ENCODE data around the gene VPS16. TPM values are rescaled to one million over a fixed set of nuclear protein-coding genes. Genes with fewer than 3 reads are reported as not detected.

VPS16 gene
- total RNA-seq, 4 donors from 2014 or later: 29.2 to 42.2 (median 36.7) TPM

DNA sequence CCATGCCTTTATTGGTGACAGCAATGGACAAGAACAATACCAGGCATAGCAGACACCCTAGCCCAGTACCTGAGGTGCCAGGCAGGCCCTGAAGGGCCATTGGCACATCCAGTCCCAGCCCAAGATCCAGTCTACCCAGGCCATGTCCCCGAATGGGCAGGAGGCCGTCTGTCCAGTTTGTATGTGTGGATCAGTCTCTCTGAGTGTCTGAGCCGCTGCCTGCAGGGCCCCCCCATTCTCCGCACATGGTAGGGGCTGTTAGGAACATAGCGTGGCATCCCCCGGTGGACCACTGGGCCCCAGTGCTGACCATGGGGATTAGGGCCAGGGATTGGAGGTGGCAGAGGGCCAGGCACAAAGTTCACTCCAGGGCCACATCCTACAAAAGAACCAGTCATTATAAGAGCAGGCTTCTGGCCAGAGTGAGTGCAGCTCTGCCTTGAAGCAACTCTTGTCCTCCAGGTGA lies 5.2 kb upstream of the VPS16 start:
- H3K4me1 ChIP-seq: peaks cover 0 to 9% (median 7%) of the 10 kb centered on the region in 4 donors
- intact Hi-C loops (cut with DNase I; ENCODE audit: low total_unique reads) (no loop called here), in situ Hi-C loops (cut with MboI; ENCODE audit: low pct_ligation_motif_present in 1 of 4, low pct_unique_long_range_greater_than_20kb in 1 of 4, low sequenced_read_pairs in 3 of 4) (no loop called here)
- H3K27ac ChIP-seq: no peak overlapping the region
- 90% methylated on average over 5 of the region's 6 CpGs; no CpG with 5 or more reads in 1 of the 2 donors for whole genome bisulfite sequencing, 2 donors (ENCODE audit: low coverage in 1 of 2)
- no peak overlapping the region for H3K4me3 ChIP-seq
- TF ChIP-seq POLR2AphosphoS5 (IDR thresholded peaks at IDR 0.05) (no peak), EP300 (IDR thresholded peaks at IDR 0.05; ENCODE audit: low read depth) (no peak), POLR2A (IDR thresholded peaks at IDR 0.05) (no peak)
- TF ChIP-seq, protein P1, sequence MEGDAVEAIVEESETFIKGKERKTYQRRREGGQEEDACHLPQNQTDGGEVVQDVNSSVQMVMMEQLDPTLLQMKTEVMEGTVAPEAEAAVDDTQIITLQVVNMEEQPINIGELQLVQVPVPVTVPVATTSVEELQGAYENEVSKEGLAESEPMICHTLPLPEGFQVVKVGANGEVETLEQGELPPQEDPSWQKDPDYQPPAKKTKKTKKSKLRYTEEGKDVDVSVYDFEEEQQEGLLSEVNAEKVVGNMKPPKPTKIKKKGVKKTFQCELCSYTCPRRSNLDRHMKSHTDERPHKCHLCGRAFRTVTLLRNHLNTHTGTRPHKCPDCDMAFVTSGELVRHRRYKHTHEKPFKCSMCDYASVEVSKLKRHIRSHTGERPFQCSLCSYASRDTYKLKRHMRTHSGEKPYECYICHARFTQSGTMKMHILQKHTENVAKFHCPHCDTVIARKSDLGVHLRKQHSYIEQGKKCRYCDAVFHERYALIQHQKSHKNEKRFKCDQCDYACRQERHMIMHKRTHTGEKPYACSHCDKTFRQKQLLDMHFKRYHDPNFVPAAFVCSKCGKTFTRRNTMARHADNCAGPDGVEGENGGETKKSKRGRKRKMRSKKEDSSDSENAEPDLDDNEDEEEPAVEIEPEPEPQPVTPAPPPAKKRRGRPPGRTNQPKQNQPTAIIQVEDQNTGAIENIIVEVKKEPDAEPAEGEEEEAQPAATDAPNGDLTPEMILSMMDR (IDR thresholded peaks at IDR 0.05): no peak
- no peaks in the 10 kb centered on the region for H3K9me3 ChIP-seq
- H3K27me3 ChIP-seq: peaks cover 4% of the 10 kb centered on the region
- no peak for DNase-seq
- H3K36me3 ChIP-seq: no peaks in the 10 kb centered on the region

DNA sequence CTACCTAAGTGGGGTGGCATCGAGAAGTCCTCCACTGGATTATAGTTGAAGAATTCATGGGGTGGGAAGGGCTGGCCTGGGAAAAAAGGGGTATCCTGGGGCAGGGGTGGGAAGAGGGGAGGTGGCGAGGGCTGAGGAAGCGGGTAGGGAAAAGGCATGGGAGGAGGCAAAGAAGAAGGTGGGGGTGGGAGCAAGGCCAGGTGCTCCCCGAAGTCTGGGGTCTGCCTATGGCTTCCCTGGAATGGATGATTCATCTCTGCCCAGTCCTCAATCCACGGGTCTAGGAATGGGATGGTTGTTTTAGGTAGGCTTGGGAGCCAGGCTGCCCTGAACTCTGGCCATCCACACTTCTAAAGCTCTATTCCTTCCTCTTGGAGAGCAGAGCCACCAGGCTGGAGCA lies 4.5 kb upstream of the VPS16 start:
- WGBS, 2 donors (ENCODE audit: low coverage in 1 of 2): 80 to 94% methylated on average over 2 to 5 of the region's 5 CpGs
- no peaks in the 10 kb centered on the region for H3K27me3 ChIP-seq
- H3K4me1 ChIP-seq: peaks cover 0 to 12% (median 8%) of the 10 kb centered on the region in 4 donors
- intact Hi-C loops (cut with DNase I; ENCODE audit: low total_unique reads) (no loop called here), in situ Hi-C loops (cut with MboI; ENCODE audit: low pct_ligation_motif_present in 1 of 4, low pct_unique_long_range_greater_than_20kb in 1 of 4, low sequenced_read_pairs in 3 of 4) (no loop called here)
- no peaks in the 10 kb centered on the region for H3K9me3 ChIP-seq
- no peak for TF ChIP-seq POLR2A (IDR thresholded peaks at IDR 0.05)
- no peak for TF ChIP-seq POLR2AphosphoS5 (IDR thresholded peaks at IDR 0.05)
- no peak for TF ChIP-seq EP300 (IDR thresholded peaks at IDR 0.05; ENCODE audit: low read depth)
- TF ChIP-seq, protein P1 (IDR thresholded peaks at IDR 0.05): no peak
- H3K36me3 ChIP-seq: no peaks in the 10 kb centered on the region
- no peak overlapping the region for H3K27ac ChIP-seq
- DNase-seq: no peak
- no peak overlapping the region for H3K4me3 ChIP-seq

DNA sequence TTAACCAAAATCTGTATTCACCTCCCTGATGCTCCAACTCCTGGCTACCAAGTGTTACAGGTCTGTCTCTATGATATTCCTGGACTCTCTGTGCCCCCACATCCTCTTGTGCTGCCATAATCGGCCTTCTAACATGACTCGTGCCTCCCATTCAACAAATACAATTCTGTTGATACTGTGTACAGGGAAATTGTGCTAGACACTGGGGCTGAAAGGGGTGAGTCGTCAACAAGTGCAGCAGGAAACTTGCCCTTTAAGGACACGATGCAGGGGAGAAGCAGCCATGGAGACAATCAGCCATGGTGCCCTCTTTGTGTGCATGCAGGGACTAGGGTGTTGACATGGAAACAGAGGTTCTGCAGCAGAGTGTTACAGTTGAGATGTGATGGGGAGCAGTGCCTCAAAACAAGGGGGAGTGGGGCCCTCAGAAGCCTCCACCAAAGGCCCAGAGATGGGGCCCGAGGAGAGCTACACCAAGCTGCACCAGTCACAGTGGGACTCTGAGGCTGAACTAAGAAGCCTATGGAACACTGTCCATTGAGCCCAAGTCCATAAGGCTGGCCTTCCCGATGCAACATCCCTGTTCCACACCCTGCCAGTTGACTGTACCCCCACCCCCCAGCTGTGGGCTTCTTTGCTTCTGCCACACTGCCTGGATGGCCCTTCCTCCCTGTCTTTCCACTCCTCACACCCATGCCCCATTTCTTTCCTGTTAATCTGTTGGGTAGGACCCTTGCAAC lies 3.2 kb upstream of the VPS16 start:
- WGBS, 2 donors (ENCODE audit: low coverage in 1 of 2): 93% methylated on average over 6 of the region's 6 CpGs; no CpG with 5 or more reads in 1 of the 2 donors
- in situ Hi-C loops (cut with MboI; ENCODE audit: low pct_ligation_motif_present in 1 of 4, low pct_unique_long_range_greater_than_20kb in 1 of 4, low sequenced_read_pairs in 3 of 4) (no loop called here), intact Hi-C loops (cut with DNase I; ENCODE audit: low total_unique reads) (no loop called here)
- H3K36me3 ChIP-seq: no peaks in the 10 kb centered on the region
- TF ChIP-seq, protein P1 (IDR thresholded peaks at IDR 0.05): no peak
- TF ChIP-seq EP300 (IDR thresholded peaks at IDR 0.05; ENCODE audit: low read depth) (no peak), POLR2AphosphoS5 (IDR thresholded peaks at IDR 0.05) (no peak), POLR2A (IDR thresholded peaks at IDR 0.05) (no peak)
- no peak overlapping the region for H3K4me3 ChIP-seq
- no peaks in the 10 kb centered on the region for H3K27me3 ChIP-seq
- no peak for DNase-seq
- peaks cover 8 to 19% (median 17%) of the 10 kb centered on the region in 4 donors for H3K4me1 ChIP-seq
- no peaks in the 10 kb centered on the region for H3K9me3 ChIP-seq
- no peak overlapping the region for H3K27ac ChIP-seq

DNA sequence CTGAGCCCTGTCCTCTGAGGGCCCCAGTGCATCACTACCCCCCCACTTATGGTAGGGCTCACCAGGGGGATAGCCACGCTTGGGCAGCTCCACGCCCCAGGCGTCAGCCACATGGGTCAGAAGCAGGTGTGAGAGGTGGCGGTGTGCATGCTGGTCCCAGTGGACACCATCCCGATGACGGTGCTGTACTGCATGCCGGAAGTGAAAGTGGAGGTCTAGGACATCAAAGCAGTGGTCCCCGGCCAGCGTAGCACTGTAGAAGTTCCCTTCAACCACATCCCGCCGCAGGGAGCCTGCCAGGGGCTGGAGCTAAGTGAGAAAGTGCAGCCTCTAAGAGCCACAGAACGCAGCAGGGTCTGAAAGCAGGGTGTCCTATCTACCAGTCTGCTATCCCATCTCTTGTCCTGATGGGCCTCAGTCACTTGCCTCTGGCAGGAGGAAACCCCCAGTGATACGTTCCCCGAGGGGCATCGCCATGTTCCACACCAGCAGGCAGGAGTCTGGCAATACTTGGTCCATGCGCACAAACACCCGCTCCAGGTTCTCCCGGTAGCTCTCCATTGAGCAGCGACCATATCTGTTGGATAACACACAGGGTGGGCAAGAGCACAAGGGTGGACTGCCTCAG lies 2.3 kb upstream of the VPS16 start:
- no peaks in the 10 kb centered on the region for H3K36me3 ChIP-seq
- in situ Hi-C loops (cut with MboI; ENCODE audit: low pct_ligation_motif_present in 1 of 4, low pct_unique_long_range_greater_than_20kb in 1 of 4, low sequenced_read_pairs in 3 of 4): no loop called here
- peaks cover 8 to 19% (median 17%) of the 10 kb centered on the region in 4 donors for H3K4me1 ChIP-seq
- no peaks in the 10 kb centered on the region for H3K27me3 ChIP-seq
- intact Hi-C loops (cut with DNase I; ENCODE audit: low total_unique reads): no loop called here
- no peak overlapping the region for H3K27ac ChIP-seq
- no peak overlapping the region for H3K4me3 ChIP-seq
- TF ChIP-seq, protein P1 (IDR thresholded peaks at IDR 0.05): no peak
- DNase-seq: no peak
- no peaks in the 10 kb centered on the region for H3K9me3 ChIP-seq
- WGBS, 2 donors (ENCODE audit: low coverage in 1 of 2): 96% methylated on average over 18 of the region's 19 CpGs; no CpG with 5 or more reads in 1 of the 2 donors

Measured in transverse colon (tissue), 4 donors.